Measurements from ENCODE around the gene TXNDC12.
"Not testable (repeated sequence)": the region's sequence is repeated elsewhere in the genome, so short reads cannot be mapped to it uniquely, and the experiment has no call there.

GRCh38 chr1:52006081-52006553, 48.9 kb downstream of the TXNDC12 start:
- not testable (repeated sequence) for TF ChIP-seq CTCF (IDR thresholded peaks at IDR 0.05); REST (IDR thresholded peaks at IDR 0.05; ENCODE audit: insufficient read depth in 1 of 2, low read depth in 2 of 2, low read length in 1 of 2); TCF7L2 (IDR thresholded peaks at IDR 0.05; ENCODE audit: low read depth, low read length); POLR2AphosphoS5 (IDR thresholded peaks at IDR 0.05; ENCODE audit: low read depth, low read length)
